H9 (cell line): Measurements from ENCODE around the gene ABCB11. TPM values are rescaled to one million over a fixed set of nuclear protein-coding genes. Genes with fewer than 3 reads are reported as not detected.

ENCODE experiments used
- DNase-seq: peaks from one replicate; pipeline ENCODE4 v3.0.0-alpha.2; 2017
- H2AFZ ChIP-seq: one replicate; pipeline ENCODE4 v1.6.1; 2013; ENCODE audit warnings: mild to moderate bottlenecking, low read length, control low read depth, moderate library complexity
- H2AK5ac ChIP-seq: 2 replicates; pipeline ENCODE4 v1.6.1; 2013; ENCODE audit warnings: low read length, control low read depth, mixed read lengths; ENCODE audit not compliant: insufficient read length
- H2BK120ac ChIP-seq: one replicate; pipeline ENCODE4 v1.6.1; 2013; ENCODE audit warnings: low read depth, mild to moderate bottlenecking, low read length, control low read depth, inconsistent platforms; ENCODE audit not compliant: poor library complexity, severe bottlenecking
- H2BK12ac ChIP-seq: 2 replicates; pipeline ENCODE4 v1.6.1; 2013; ENCODE audit warnings: low read length, control low read depth, mixed read lengths, low read depth; ENCODE audit not compliant: insufficient read length
- H2BK15ac ChIP-seq: 2 replicates; pipeline ENCODE4 v1.6.1; 2013; ENCODE audit warnings: low read depth, low read length, control low read depth
- H2BK20ac ChIP-seq: one replicate; pipeline ENCODE4 v1.6.1; 2013; ENCODE audit warnings: low read depth, mild to moderate bottlenecking, low read length, control low read depth, inconsistent platforms; ENCODE audit not compliant: poor library complexity, severe bottlenecking
- H2BK5ac ChIP-seq: 2 replicates; pipeline ENCODE4 v1.6.1; 2013; ENCODE audit warnings: low read length, control low read depth, mixed read lengths; ENCODE audit not compliant: insufficient read length
- H3K14ac ChIP-seq: 2 replicates; pipeline ENCODE4 v1.6.1; 2013; ENCODE audit warnings: low read length, control low read depth; ENCODE audit not compliant: insufficient read depth
- H3K18ac ChIP-seq: 2 replicates; pipeline ENCODE4 v1.6.1; 2013; ENCODE audit warnings: low read depth, mild to moderate bottlenecking, mixed read lengths, low read length, control low read depth; ENCODE audit not compliant: insufficient read length
- H3K23ac ChIP-seq: 2 replicates; pipeline ENCODE4 v1.6.1; 2013; ENCODE audit warnings: low read length, control low read depth, mixed read lengths, low read depth; ENCODE audit not compliant: insufficient read length
- H3K23me2 ChIP-seq: 2 replicates; pipeline ENCODE4 v1.6.1; 2013; ENCODE audit warnings: low read depth, mild to moderate bottlenecking, mixed read lengths, low read length, control low read depth; ENCODE audit not compliant: insufficient read length, poor library complexity, severe bottlenecking
- H3K27ac ChIP-seq: 2 replicates; pipeline ENCODE4 v1.5.1; 2013; ENCODE audit warnings: low read length, control low read depth, mixed read lengths, low read depth; ENCODE audit not compliant: insufficient read length
- H3K27me3 ChIP-seq: 2 replicates; pipeline ENCODE4 v1.6.1; 2013; ENCODE audit warnings: low read length, control low read depth, inconsistent platforms; ENCODE audit not compliant: insufficient read depth
- H3K4ac ChIP-seq: 2 replicates; pipeline ENCODE4 v1.6.1; 2013; ENCODE audit warnings: low read depth, mild to moderate bottlenecking, control low read depth, inconsistent platforms, low read length, moderate library complexity
- H3K4me1 ChIP-seq: 2 replicates; pipeline ENCODE4 v1.6.1; 2013; ENCODE audit warnings: low read length, control low read depth, inconsistent platforms; ENCODE audit not compliant: insufficient read depth
- H3K4me2 ChIP-seq: 2 replicates; pipeline ENCODE4 v1.6.1; 2013; ENCODE audit warnings: low read length, control low read depth, mixed read lengths; ENCODE audit not compliant: insufficient read length, insufficient read depth
- H3K56ac ChIP-seq: 2 replicates; pipeline ENCODE4 v1.6.1; 2013; ENCODE audit warnings: low read depth, mild to moderate bottlenecking, mixed read lengths, low read length, control low read depth; ENCODE audit not compliant: insufficient read length
- H3K79me1 ChIP-seq: 2 replicates; pipeline ENCODE4 v1.6.1; 2013; ENCODE audit warnings: low read depth, mild to moderate bottlenecking, moderate library complexity, low read length, control low read depth, inconsistent platforms; ENCODE audit not compliant: insufficient read depth, poor library complexity, severe bottlenecking
- H3K79me2 ChIP-seq: 2 replicates; pipeline ENCODE4 v1.6.1; 2013; ENCODE audit warnings: low read length, control low read depth, inconsistent platforms; ENCODE audit not compliant: insufficient read depth
- H3K9ac ChIP-seq: 2 replicates; pipeline ENCODE4 v1.6.1; 2013; ENCODE audit warnings: low read length, control low read depth, mixed read lengths; ENCODE audit not compliant: insufficient read length; ENCODE audit errors: extremely low read depth
- H3K9me3 ChIP-seq: one replicate; pipeline ENCODE4 v1.6.1; 2013; ENCODE audit warnings: low read depth, low read length, inconsistent platforms; ENCODE audit not compliant: control insufficient read depth
- H3T11ph ChIP-seq: one replicate; pipeline ENCODE4 v1.6.1; 2013; ENCODE audit warnings: mild to moderate bottlenecking, low read length, control low read depth, inconsistent platforms
- H4K20me1 ChIP-seq: one replicate; pipeline ENCODE4 v1.6.1; 2013; ENCODE audit not compliant: control insufficient read depth, insufficient read length, insufficient read depth
- H4K5ac ChIP-seq: 2 replicates; pipeline ENCODE4 v1.6.1; 2013; ENCODE audit warnings: low read depth, mild to moderate bottlenecking, mixed read lengths, low read length, control low read depth; ENCODE audit not compliant: insufficient read length
- H4K8ac ChIP-seq: replicated peaks from 2 replicates; pipeline ENCODE4 v1.6.1; 2013; ENCODE audit warnings: low read length, control low read depth, mixed read lengths, low read depth; ENCODE audit not compliant: insufficient read length
- H4K91ac ChIP-seq: 2 replicates; pipeline ENCODE4 v1.6.1; 2013; ENCODE audit warnings: low read depth, mild to moderate bottlenecking, moderate library complexity, mixed read lengths, low read length, control low read depth; ENCODE audit not compliant: insufficient read length
- H3K27ac Mint-ChIP-seq, 3 experiments: 2 replicates in 2 of 3; 3 replicates in 1 of 3; pipeline ENCODE4 v1.8.0; 2020 to 2021; ENCODE audit warnings: mixed read lengths in 3 of 3, mild to moderate bottlenecking in 1 of 3, moderate library complexity in 1 of 3
- H3K27me3 Mint-ChIP-seq: 2 replicates; pipeline ENCODE4 v1.8.0; 2021; ENCODE audit warnings: low read depth, mild to moderate bottlenecking, moderate library complexity, mixed read lengths
- H3K36me3 Mint-ChIP-seq, 3 experiments: 2 replicates in 2 of 3; 3 replicates in 1 of 3; pipeline ENCODE4 v1.8.0; 2020 to 2021; ENCODE audit warnings: low read depth in 3 of 3, mixed read lengths in 3 of 3; ENCODE audit not compliant: insufficient read depth in 1 of 3
- H3K4me1 Mint-ChIP-seq, 2 experiments: 2 replicates each; pipeline ENCODE4 v1.8.0; 2020; ENCODE audit warnings: mixed read lengths in 2 of 2
- H3K4me3 Mint-ChIP-seq, 2 experiments: 2 replicates in 1 of 2; 3 replicates in 1 of 2; pipeline ENCODE4 v1.8.0; 2020 to 2021; ENCODE audit warnings: mild to moderate bottlenecking in 2 of 2, mixed read lengths in 2 of 2, moderate library complexity in 1 of 2
- H3K9me3 Mint-ChIP-seq, 2 experiments: 2 replicates in 1 of 2; 3 replicates in 1 of 2; pipeline ENCODE4 v1.8.0; 2020; ENCODE audit warnings: mild to moderate bottlenecking in 2 of 2, mixed read lengths in 2 of 2, moderate library complexity in 1 of 2
- CTCF ChIP-seq: fragments of 200-600 bp; sonication (generic); conservative IDR thresholded peaks from 3 replicates; pipeline ENCODE4 v1.8.0; 2021; ENCODE audit warnings: antibody characterized with exemption, mild to moderate bottlenecking
- WGBS: extraction: QIAGEN DNeasy Blood & Tissue Kit; methylation state at CpG from one replicate; pipeline ENCODE4 v1.1.7; 2013; ENCODE audit warnings: missing lambda C conversion rate, low lambda C conversion rate, mixed read lengths; ENCODE audit not compliant: insufficient read length; ENCODE audit errors: extremely low coverage; 5-methylcytosine and 5-hydroxymethylcytosine counted together
- total RNA-seq: library from RNA; stranded (reverse); gene quantifications from 2 replicates; pipeline ENCODE4 v1.2.1, GENCODE V29; 2021

Gene ABCB11
- total RNA-seq, 1 experiment from 2014 or later, result not detected

DNA sequence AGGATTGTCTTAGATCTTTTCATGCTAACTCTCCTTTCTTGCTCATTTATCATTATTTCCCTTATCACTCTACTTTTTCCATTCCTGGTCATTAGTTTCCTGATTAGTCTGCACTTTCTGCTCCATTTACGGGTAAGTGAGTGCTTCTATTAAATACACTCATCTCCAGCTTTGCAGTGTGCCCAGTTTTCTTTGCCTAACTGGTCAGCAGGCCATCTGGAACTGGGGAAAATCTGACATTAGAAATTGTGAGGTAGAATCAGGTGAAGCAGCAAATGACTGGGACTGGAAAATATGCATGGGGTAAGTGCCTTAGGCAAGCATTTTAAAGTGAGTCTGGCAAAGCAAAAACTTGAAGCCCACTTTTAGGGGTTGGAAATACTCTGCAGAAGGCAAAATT, 100.9 kb downstream of the ABCB11 start:
- H3K4me1 ChIP-seq, result no peaks in the 10 kb centered on the region; the same call in 1 of the 2 replicates
- no peaks in the 10 kb centered on the region for H3K23me2 ChIP-seq
- no peaks in the 10 kb centered on the region for H3K27me3 ChIP-seq
- H3K4me2 ChIP-seq, result no peak overlapping the region
- DNase-seq, result no peak
- no peak overlapping the region for H3K27ac ChIP-seq
- no peak overlapping the region for H2BK15ac ChIP-seq
- H3K4ac ChIP-seq, result no peak overlapping the region
- no peaks in the 10 kb centered on the region for H3K9me3 ChIP-seq
- H3K79me2 ChIP-seq, result no peaks in the 10 kb centered on the region
- no peak overlapping the region for H4K5ac ChIP-seq
- Mint-ChIP-seq H3K4me3 (no peak overlapping the region), H3K9me3 (peaks cover 0 to 5% of the 10 kb centered on the region in 2 experiments; a peak in 1 of 5 replicates), H3K27ac (no peak overlapping the region), H3K27me3 (no peaks in the 10 kb centered on the region), H3K4me1 (no peaks in the 10 kb centered on the region; a peak in 1 of 4 replicates), H3K36me3 (peaks cover 0 to 4% (median 0%) of the 10 kb centered on the region in 3 experiments; a peak in 1 of 7 replicates)
- H3K23ac ChIP-seq, result no peak overlapping the region
- H2AK5ac ChIP-seq, result no peak overlapping the region
- no peaks in the 10 kb centered on the region for H4K20me1 ChIP-seq
- H3T11ph ChIP-seq, result no peak overlapping the region
- H3K56ac ChIP-seq, result no peak overlapping the region
- H4K8ac ChIP-seq, result no peak overlapping the region
- no peak overlapping the region for H2BK5ac ChIP-seq
- H2BK20ac ChIP-seq, result no peak overlapping the region
- no peak overlapping the region for H4K91ac ChIP-seq
- no peak overlapping the region for H3K18ac ChIP-seq
- WGBS, result no CpG with 5 or more reads among the region's 1 CpG
- no peak for TF ChIP-seq CTCF
- no peak overlapping the region for H3K14ac ChIP-seq
- no peak overlapping the region for H2BK12ac ChIP-seq
- H3K79me1 ChIP-seq, result no peaks in the 10 kb centered on the region
- H2BK120ac ChIP-seq, result no peak overlapping the region
- no peak overlapping the region for H2AFZ ChIP-seq
- no peak overlapping the region for H3K9ac ChIP-seq
